Spleen (tissue), 7 donors: ENCODE measurements around the gene USF3.

Source experiments
- CTCF ChIP-seq, 11 experiments: fragments of 200-600 bp in 7 of 11; fragments of 450-650 bp in 4 of 11; sonication (generic) in 4 of 11; IDR thresholded peaks in 8 of 11; conservative IDR thresholded peaks in 3 of 11; 1 replicate in 7 of 11; 2 replicates in 4 of 11; pipeline versions ENCODE4 v1.4.0 to v1.8.0; 2016 to 2021; ENCODE audit warnings: antibody characterized with exemption in 11 of 11, inconsistent platforms in 4 of 11, mild to moderate bottlenecking in 1 of 11
- POLR2A ChIP-seq, 3 donors: fragments of 450-650 bp; IDR thresholded peaks; one replicate each; pipeline ENCODE4 v1.5.1; 2017; ENCODE audit warnings: antibody characterized with exemption in 3 of 3, mild to moderate bottlenecking in 1 of 3
- POLR2AphosphoS5 ChIP-seq, 3 donors: sonication (generic); formaldehyde crosslinking; IDR thresholded peaks; one replicate each; pipeline ENCODE4 v1.5.1; 2017; ENCODE audit warnings: antibody characterized with exemption in 3 of 3
- donor health status: DM: no; HTN: no; CAD: no; lungs with moderate emphysema.
- donor health status: DM: no; HTN: no; CAD: no.
- donor health status: DM: no; HTN: no; CAD: no.

DNA sequence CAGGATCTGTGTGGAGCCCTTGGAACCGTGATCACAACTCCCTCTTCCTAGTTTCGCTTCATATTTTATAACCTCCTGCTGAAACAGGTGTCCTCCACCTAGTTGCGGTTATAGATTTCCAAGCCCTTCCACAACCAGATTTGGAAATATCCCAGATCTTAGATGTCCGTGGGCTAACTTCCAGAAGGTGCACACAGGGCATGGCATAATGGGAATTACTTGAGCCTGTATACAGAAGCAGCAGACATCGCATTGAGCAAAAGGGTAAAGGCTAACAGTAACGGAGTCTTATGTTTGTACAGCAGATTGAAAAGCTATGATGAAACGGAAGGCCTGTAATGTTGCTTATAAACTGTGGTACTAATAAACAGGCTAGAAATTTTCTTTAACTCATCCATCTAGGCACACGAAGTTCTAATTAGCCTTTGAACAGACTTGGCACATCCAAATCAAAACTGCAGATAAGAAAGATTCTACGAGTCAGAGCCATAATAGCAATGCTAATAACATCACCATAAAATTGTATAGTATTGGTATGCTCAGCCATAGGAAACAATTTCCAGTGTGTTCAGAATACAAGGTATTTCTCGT, 1.2 kb upstream of the USF3 start:
- TF ChIP-seq CTCF (IDR thresholded peaks at IDR 0.05 in 8 of 11, conservative IDR thresholded peaks at IDR 0.05 in 3 of 11) = no peak
- TF ChIP-seq POLR2A (IDR thresholded peaks at IDR 0.05) = no peak
- no peak for TF ChIP-seq POLR2AphosphoS5 (IDR thresholded peaks at IDR 0.05)
